HG03159 (cell line): ENCODE data around the gene FAM200B.
A peak's percentile ranks its signal among the peaks of the same experiment; 100 is the strongest.

Experiments
- ATAC-seq: cut with Tn5 transposase; IDR thresholded peaks from one replicate; pipeline ENCODE4 v1.9.1; 2021; ENCODE audit warnings: mild to moderate bottlenecking, moderate library complexity; ENCODE audit not compliant: unreplicated experiment

Gene FAM200B

DNA sequence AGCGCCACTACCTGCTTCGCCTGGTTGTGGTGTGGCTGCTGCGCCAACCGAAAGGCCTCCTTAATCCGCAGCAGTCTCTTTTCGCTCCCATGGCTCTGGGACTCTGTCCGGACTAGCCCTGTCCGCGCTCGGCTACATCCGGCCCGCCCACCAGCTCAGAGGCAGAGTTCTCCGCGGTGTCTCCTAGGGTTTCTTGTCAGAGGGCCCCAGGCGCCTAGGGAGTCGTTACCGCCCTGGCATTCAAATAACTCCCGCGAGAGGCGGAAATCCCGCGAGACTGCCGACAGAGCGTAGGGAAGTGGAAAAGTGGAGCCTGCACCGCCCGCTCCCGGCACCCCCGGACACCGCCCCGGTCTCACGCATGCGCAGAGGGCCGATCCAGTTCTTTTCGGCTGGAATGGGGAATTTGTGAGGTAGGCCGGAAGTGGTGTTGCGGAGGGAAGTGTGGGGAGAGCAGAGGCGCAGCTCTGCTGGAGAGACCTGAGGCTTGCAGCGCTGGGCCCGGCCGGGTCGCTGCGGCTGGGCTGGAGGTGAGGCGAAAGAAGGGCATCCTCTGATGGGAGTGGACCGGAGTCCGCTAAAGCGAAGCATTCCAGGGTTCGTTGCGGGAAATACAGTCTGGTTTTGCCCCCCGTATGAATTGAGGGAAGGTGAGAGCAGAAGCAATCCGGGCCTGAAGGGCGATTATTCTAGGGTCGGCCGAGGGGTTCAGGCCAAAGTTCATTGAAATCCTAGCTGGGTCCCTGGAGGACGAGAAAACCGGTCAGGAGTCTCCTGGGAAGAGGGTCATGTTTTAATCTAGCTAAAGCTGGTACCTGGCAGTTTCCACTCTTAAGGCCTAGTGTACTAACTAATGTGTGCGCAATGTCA is at the start of gene FAM200B:
FAM200B (plus strand) TSS at position 456 of the 870 bp plus-strand sequence. CDS start 5,151 bp downstream, outside the sequence.
- peak; percentile 90 for ATAC-seq

DNA sequence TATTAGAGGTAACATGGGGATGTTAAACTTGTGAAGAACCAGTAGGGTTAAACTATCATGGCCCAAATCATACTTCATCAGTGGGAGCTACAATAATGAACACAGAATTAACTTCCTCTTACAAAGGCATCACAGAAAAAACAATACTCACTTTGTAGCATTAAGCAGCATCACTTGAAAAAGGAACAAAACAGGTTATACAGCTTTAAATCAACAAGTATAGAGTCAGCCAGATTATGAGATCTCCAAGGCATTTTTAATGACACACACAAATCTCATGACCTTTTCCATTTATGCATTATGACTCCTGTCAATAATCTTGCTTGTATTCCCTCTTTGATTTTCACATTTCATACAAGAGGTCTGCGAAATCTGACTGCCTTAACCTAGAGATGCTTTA is 44.8 kb upstream of the FAM200B start:
- no peak for ATAC-seq

DNA sequence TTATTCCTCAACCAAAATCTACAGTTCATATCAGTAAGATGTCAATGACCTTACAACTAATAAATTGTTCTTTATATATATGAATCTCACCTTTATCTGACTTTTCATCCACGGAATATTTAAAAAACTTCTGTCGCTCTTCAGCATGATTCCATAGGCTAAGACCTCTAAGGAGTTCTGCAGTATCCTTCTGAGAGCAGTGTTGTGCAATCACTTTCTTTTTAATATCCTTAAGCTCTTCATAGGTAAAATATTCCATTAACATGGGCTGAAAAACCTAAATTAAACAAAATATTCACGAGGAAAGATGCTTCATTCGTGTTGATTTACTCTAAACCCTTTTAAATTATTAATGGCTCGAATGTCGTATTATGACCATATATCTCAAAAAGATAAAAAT is 43.2 kb upstream of the FAM200B start:
- no peak for ATAC-seq

DNA sequence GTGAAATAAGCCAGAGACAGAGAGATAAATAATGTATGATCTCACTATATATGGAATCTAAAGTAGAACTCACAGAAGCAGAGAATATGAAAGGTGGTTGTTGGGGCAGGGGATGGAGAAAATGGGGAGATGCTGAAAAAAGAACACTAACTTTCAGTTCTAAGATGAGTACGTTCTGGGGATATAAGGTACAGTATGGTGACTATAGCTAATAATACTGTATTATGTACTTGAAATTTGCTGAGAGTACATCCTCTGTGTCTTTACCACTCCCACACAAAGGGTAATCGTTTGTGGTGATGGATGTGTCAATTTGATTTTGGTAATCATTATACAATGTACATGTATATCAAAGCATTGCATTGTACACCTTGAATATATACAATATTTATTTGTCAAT is 33.0 kb upstream of the FAM200B start:
- peak; percentile 59 for ATAC-seq

DNA sequence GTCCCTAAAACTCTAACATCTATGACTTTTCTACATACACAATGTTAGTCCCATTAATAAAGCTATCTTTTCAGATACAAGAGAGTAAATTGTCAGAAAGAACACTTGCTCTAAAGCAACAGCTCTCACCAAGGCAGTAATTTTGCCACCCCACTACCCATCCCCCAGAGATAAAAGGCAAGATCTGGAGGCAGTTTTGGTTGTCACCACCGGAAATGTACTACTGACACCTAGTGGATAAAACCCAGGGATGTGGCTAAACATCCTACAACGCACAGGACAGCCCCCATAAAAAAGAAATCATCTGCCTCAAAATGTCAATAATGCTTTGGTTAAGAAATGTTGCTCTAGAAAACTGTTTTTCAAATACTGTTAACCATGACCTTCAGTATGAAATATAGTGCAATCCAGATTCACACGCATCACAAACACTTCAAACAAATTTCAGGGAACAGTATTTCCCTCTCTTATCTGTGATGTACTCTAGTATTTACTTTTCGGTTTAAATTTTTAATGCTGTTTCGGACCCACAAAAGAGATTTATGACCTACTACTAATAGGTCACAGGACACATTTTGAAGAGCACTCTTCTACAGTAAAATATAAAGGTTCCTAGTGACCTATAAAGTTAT is 31.6 kb upstream of the FAM200B start:
- ATAC-seq = peak; percentile 43

DNA sequence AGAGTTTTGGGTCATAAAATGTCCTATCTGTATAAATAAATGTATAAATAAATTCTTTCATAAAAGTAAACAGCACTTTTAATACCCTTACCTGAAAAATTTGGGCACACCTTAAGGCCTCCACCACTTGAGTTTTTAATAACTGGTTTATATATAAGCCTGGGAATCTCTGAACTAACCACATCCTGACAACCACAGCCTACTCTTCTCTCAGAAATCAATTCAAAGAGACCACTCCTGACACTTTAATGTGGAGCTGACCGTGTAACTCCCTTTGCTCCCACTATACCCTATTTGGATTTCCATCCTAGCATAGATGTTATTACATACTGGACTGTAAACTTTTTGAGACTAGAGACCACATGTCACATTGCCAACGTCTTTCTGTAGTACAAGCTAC is 30.0 kb upstream of the FAM200B start:
- ATAC-seq = no peak

DNA sequence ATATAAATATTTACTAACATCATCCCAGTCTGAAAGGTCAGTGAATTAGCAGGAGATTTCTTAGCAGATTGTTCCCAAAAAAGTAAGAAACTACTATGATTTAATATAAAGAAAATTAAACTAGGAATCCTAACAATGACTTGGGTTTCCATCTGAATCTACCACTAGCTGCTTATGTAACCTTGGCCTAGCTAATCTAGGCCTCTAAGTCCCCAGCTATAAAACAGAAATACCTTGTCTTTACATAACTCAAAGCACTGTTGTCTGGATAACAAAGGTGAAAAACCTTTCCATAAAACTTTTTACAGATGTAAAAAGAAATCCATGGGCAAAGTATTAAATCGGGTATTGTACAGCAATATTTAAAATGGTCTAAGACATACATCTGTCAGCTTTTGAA is 29.4 kb upstream of the FAM200B start:
- ATAC-seq = no peak

DNA sequence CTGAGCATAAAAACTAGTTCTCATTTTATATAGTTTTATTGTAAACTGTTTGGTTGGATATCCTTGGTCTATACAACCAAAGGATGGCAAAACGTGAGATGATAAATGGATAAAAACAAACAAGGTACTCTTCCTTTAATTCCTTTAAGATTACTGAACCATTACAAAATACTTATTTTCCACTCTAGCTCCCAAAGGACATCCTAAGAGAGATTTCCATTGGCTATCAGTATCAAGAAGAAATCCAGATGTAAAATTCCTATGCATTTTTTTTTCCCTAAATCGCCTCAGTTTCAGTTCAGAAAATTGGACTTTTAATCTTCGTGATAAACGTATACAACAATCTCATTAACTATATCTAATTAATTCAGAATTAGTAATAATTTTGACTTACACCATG is 28.8 kb upstream of the FAM200B start:
- no peak for ATAC-seq

DNA sequence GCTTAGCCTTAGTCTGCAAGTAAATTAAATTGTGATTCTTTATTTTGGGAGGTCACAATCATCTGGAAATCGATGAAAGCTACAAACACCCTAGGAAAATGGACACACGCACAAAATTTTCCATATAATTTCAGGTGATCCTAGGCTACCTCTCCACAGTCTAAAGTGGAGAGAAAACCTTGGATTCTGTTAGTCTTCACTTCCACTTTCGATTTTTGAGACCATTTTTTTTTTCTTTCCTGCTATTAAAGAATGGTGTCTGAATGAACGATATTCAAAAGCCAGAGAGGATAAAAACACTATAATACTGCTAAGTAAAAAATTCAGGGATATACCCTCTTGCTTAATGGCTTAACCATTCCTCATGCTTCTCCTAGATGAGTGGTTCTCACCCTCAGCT is 28.2 kb upstream of the FAM200B start:
- no peak for ATAC-seq

DNA sequence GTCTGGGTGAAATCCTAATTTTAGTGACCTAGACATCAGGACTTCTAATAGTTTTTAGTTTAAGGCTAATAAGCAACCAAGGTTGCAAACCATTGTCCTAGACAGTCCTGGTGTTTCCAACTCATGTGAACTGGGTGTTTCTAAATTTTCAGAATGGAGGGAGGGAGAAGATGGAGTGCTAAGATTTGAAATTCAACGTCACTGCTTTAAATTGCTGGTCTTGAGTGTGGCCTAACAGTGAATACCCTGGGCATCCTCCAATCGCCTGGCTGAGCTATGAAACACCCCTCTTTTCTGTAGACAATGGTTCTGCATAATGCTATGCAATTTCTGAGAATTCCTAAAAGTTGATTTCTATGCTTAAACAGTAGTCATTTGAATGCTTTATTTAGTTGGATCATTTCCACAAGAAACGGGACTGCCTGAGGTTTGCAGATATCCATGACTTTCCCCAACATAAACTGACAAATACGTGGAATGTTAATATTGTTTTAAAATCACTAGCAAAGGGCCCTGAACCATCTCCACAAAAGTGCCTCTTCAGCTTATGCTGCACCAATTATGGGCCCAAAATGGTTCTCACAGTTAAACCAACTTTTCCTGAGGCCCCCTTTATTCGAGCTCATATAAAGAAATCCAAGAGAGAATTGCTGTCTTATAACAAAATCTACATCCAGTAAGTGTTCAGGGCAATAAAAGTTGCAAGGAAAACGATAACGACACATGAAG is 27.6 kb upstream of the FAM200B start:
- peak; percentile 31 for ATAC-seq

DNA sequence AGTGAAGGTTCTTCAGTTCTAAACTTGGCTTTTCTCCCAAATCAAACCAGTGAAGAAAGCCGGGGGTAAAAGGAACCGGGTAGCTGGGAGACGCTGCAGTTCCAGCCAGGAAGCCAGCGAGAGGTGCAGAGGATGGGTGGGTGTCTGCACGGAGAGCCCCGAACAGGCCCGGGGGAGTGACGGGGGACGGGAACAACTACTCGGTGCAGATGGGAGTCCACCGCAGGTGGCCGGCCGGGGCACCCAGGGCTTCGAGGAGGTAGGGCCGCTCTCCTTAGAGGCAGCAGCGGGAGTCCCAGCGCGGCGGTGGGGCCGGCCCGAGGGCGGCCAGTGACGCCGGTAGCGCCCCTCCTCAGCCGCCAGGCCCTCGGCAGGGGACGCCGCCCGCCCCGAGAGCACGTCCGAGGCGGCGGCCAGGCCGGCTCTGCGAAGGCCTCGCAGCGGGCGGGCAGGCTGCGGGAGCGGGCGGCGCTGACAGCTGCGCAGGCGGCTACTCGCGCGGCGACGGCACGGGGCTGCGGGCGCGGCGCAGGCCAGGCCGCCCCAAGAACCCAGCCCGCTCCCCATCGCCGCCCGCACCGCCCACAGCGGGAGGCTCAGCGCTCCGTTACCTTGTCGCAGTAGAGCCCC is 26.9 kb upstream of the FAM200B start:
- ATAC-seq = peak; percentile 44

DNA sequence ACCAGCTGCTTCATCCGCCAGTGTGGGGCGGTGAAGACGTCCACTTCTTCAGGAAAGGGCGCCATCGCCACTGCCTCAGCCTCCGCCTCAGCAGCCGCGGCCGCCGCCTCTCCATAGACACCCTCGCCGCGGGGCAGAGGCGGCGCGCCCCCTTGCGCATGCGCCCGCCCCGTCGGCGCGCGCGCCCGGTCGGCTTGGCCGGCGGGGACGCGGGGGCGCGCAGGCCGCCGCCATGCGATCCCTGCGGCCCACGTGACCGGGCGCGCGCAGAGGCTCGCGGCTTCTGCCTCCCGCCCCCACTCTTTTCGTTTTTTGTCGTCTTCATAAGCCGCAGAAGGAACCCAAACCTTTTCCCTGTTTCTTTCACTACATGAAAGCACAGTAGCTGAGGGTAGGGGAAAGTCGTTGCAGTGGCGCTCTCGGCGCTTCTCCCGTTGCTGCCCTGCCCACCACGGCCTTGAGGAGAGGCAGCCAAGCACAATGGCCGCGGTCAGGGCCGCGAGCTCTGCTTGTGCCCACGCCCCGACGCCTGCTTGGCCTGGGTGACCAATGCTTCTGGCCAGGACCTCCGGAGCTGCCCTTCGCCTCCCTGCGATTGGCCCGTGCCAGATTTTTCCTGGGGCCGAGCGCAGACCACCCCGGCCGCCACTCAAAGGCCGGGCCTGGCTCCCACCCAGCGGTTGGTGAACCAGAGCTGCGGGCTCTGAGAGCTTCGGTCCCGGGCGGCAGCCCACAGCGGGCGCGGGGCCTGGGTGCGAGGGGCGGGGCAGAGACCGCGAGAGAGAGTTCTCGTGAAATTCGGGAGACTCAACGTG is 26.2 kb upstream of the FAM200B start, which contains the start of gene FBXL5:
FBXL5 (minus strand) TSS at position 135 of the 815 bp plus-strand sequence; CDS start at position 65, 70 bp downstream.
- ATAC-seq = peak; percentile 69

DNA sequence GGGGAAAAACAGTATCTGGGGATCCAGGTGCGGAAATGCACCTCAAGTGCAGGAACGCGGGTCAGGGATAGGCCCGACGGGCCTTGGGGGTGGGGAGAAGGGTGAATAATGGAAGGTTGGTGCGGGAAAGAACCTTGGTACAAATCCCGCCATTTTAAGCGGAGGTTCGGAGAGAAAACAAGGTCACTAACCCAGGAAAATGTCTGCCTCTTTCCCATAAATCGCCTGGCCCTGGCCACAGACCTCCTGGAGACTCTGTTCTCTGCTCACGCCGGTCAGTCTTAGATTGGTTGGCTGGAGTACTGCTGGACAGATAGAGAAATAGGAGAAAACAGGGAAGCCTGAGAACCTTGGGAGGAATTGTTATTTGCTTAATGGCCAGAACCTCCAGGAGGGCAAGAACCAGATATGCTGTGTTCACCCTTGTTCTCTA is 25.6 kb upstream of the FAM200B start:
- no peak for ATAC-seq

DNA sequence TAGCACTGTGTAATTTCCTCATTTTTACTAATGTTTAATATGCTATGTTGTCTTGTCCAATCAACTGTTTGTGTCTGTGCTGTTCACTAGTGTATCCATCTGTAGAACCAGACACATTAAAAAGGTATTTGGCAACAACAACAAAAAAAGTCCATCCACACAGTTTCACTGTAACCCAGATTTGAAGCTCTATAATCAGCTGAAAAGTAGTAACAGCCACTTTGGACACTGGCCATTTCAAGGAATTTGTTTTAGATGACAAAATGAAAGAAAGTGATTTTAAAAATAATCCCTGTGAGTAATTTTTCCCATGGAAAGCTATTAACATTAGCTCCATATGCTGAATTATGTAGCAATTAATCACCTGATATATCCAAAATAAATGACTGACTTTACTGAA is 24.3 kb upstream of the FAM200B start:
- no peak for ATAC-seq

DNA sequence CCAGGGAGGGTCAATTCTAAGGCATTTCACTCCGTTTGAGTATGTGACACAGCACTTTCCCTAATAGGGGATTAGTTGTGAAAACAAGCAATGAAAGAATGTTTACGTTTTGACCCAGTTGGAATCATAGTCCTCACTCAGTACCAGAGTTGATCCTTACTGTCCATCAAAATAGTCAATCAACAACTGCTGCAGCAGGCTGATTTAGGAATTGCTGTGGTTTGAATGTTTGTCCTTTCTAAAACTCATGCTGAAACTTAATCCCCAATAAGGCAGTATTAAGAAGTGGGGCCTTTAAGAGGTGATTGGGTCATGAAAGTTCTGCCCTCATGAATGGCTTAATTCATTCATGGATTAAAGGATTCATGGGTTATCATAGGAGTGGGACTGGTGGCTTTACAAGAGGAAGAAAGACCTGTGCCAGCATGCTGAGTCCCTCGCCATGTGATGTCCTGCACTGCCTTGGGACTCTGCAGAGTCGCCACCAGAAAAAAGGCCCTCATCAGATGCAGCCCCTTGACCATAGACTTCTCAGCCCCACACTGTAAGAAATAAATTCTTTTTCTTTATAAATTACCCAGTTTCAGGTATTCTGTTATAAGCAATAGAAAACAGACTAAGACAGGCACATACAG is 23.4 kb upstream of the FAM200B start:
- ATAC-seq = no peak

DNA sequence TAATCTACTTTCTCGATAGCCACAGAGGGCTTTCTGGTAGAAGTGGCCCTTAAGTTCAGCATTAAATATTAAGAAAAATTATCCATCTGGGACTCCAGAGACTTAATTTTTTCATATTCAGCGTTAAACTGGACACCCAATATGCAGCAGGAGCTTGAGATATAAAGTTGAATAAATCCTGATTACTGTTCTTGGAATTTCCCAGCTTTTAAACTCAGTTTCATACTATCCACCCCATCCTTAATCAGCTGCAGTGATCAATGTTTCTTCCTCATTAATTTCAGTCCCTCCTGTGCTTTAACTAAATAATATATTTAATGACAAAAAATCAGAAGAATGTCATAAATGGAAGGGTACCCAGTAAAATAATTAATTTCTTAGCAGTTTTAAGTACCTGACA is 22.8 kb upstream of the FAM200B start:
- ATAC-seq = no peak

DNA sequence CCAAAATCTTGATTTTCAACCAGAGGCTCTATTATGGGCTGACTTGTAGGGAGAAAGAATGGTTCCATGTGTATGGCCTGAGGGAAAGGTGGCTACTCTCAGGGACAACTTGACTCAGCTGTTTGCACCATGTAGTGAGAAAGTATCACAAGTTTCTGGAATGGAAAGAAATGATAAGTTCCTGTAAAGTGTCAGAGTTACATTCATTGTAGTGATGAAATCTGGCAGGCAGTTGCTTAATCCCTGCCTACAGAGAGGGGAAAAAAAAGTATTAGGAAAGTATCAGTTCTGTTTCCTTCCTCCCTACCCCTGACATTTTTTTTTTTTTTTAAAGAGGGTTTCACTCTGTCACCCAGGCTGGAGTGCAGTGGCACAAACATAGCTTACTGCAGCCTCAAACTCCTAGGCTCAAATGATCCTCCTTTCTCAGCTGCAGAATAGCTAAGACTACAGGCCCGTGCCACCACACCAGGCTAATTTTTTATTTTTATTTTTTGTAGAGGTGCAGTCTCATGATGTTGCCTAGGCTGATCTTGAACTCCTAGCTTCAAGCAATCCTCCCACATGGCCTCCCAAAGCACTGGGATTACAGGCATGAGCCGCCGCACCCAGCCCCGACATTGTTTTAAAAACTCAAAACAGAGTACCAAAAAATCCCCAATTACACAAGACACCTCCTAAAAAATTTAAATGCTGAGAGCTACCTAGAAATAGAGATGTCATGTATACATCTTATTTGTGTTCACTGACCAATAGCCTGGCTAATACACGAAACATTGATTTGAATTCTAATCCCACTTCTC is 21.7 kb upstream of the FAM200B start:
- ATAC-seq = no peak

DNA sequence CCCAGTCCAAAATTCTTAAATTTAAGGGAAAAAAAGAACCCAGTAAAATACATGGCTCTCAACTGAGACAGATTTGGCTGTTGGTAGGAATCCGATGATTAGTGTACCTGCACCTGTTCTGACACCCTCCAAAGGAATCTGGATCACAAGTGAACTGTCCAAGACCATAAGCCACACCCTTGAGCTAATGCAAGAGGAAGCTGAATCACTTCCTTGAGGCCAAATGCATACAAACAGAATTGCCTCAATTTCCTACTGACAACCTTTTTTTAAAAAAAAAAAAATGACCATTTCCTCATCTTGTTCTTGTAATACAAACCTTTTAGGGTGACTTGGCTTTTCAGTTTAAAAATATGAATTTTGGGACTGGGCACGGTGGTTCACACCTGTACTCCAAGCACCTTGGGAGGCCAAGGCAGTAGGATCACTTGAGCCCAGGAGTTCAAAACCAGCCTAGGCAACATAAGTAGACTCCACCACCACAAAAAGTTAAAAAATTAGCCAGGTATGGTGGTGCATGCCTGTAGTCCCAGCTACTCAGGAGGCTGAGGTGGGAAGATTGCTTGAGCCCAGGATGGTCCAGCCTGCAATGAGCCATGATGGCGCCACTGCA is 15.8 kb upstream of the FAM200B start:
- no peak for ATAC-seq
